ENCODE data around the gene CRHR2.

The CRHR2 gene

GRCh38 chr7:30679664-30680063 is 2.6 kb downstream of the CRHR2 start:
- TF ChIP-seq, protein P1, sequence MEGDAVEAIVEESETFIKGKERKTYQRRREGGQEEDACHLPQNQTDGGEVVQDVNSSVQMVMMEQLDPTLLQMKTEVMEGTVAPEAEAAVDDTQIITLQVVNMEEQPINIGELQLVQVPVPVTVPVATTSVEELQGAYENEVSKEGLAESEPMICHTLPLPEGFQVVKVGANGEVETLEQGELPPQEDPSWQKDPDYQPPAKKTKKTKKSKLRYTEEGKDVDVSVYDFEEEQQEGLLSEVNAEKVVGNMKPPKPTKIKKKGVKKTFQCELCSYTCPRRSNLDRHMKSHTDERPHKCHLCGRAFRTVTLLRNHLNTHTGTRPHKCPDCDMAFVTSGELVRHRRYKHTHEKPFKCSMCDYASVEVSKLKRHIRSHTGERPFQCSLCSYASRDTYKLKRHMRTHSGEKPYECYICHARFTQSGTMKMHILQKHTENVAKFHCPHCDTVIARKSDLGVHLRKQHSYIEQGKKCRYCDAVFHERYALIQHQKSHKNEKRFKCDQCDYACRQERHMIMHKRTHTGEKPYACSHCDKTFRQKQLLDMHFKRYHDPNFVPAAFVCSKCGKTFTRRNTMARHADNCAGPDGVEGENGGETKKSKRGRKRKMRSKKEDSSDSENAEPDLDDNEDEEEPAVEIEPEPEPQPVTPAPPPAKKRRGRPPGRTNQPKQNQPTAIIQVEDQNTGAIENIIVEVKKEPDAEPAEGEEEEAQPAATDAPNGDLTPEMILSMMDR (conservative IDR thresholded peaks at IDR 0.05): no peak
- H3K27ac ChIP-seq: peak overlapping the region; percentile 66

DNA sequence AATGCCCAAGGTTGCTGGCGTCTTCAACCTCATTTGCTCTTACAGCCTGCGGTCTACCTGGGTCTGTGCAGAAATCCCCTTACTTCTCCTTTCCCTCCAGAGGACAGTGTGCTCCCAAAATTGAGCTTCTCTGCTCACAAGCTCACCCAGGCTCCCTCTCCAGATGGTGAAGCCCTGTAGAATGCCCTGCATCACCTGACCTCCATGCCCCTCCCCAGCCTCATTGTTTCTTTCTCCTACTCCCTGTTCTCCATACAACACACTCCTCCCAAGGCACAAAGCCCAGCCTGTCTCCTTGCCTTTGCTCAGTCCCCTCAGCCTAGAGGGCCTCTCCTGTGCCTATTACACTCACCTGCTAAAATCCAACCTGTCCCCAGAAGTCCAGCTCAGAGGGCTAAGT is 3.5 kb downstream of the CRHR2 start:
- TF ChIP-seq, protein P1 (conservative IDR thresholded peaks at IDR 0.05): no peak
- peak overlapping the region; percentile 66; the same call in 1 of the 2 replicates for H3K27ac ChIP-seq

- TF ChIP-seq, protein P1 (conservative IDR thresholded peaks at IDR 0.05): no peak
- H3K27ac ChIP-seq: no peak overlapping the region
Observed at GRCh38 chr7:30674876-30675275, 7.4 kb downstream of the CRHR2 start.

GRCh38 chr7:30674420-30674819 is 7.8 kb downstream of the CRHR2 start:
- TF ChIP-seq, protein P1 (conservative IDR thresholded peaks at IDR 0.05): no peak
- no peak overlapping the region for H3K27ac ChIP-seq

DNA sequence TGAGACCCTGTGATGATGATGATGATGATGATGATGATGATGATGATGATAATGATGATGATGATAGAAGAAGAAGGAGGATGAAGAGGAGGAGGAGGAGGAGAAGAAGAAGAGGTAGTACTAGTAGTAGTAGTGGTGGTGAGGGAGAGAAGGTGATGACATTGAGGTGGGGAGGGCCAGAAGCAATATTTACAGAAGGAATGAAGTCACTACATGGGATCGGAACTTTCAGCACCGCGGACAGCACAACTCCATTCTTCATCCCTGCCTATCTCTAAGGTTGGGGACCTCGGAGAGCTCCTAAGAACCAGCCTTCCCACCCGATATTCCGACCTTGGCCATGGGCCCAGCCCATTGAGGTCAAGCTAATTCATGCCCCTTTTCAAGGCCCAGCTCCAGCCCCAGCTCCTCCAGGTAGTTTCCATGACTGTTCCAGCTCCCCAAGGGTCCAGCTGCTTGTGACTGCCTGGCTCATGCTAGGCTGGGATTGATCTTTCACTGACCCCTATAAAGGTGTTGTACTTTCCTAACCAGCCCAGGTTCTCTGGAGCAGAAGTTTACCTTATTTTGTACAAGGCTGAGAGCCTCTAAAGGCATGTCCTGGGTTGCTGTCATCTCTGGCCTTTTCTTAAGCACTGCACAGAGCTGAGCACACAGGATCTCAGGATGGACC is 10.3 kb downstream of the CRHR2 start:
- TF ChIP-seq, protein P1 (conservative IDR thresholded peaks at IDR 0.05): no peak
- no peak overlapping the region for H3K27ac ChIP-seq

GRCh38 chr7:30668102-30668501 is 14.2 kb downstream of the CRHR2 start:
- TF ChIP-seq, protein P1 (conservative IDR thresholded peaks at IDR 0.05): no peak
- H3K27ac ChIP-seq: no peak overlapping the region

GRCh38 chr7:30667172-30667571 is 15.1 kb downstream of the CRHR2 start:
- TF ChIP-seq, protein P1 (conservative IDR thresholded peaks at IDR 0.05): no peak
- H3K27ac ChIP-seq: no peak overlapping the region
